Right lobe of liver (tissue), 4 donors: Measurements from ENCODE around the gene F11.
"Not testable (repeated sequence)": the region's sequence is repeated elsewhere in the genome, so short reads cannot be mapped to it uniquely, and the experiment has no call there.

ENCODE experiments used
- CTCF ChIP-seq, 4 donors: fragments of 200-600 bp in 3 of 4; fragments of 450-650 bp in 1 of 4; IDR thresholded peaks; one replicate each; pipeline versions ENCODE4 v1.5.1 to v1.8.0; 2016 to 2022; ENCODE audit warnings: antibody characterized with exemption in 4 of 4, mild to moderate bottlenecking in 2 of 4
- POLR2A ChIP-seq: fragments of 450-650 bp; IDR thresholded peaks from one replicate; pipeline ENCODE4 v1.6.1; 2017; ENCODE audit warnings: antibody characterized with exemption, mild to moderate bottlenecking
- donor health status: DM: no; HTN: no; CAD: no.
- donor health status: DM: no; HTN: no; CAD: no.
- donor health status: DM: no; HTN: yes; CAD: no.

- not testable (repeated sequence) for TF ChIP-seq CTCF (IDR thresholded peaks at IDR 0.05); POLR2A
Observed at GRCh38 chr4:186324660-186325059, 58.7 kb downstream of the F11 start.
